NAMALWA (cell line): ENCODE results near the gene IKZF5.

Source experiments
- DNase-seq: peaks from one replicate; pipeline ENCODE4 v3.0.0-alpha.2; 2015; ENCODE audit warnings: low spot score

The IKZF5 gene

DNA sequence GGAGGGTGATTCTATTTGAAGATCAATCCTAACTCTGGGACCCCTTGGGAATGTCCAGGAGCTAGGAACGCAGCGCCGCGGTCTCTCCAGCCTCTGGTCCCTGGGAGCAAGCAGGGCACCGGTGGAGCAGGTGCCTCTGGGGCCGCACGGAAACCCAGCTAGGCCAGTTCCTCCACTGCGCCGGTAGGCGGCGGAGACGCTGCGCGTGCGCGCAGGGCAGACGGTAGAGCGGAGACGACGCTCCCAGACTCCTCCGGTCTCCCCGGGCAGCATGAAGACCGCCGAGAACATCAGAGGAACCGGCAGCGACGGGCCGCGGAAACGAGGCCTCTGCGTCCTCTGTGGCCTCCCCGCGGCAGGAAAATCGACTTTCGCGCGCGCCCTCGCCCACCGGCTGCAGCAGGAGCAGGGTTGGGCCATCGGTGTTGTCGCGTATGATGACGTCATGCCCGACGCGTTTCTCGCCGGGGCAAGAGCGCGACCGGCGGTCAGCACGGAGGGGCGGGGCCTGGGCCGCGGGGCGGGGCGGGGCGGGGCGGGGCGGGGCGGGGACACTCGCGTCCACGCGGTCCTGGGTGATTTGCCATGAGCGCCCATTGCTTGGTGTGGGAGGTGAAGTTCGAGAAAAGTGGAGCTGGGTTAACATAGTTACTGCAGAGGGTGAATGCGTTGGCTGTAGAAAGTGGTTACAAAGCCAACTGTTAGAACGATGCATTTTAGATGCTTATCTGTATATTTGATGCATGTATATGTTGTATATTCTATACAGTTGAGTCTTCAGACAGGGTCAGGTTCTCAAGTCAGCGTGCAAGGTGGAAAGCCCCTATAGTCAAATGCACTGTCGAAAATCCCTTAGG is 28.2 kb downstream of the IKZF5 start, which contains the start of gene PSTK:
TSS of gene PSTK (plus strand) at position 193 of the 857 bp plus-strand sequence. CDS start at position 272, 79 bp downstream.
- peak; percentile 92 for DNase-seq

- DNase-seq, result no peak
Measured at GRCh38 chr10:122974543-122975064, 34.0 kb downstream of the IKZF5 start.

DNA sequence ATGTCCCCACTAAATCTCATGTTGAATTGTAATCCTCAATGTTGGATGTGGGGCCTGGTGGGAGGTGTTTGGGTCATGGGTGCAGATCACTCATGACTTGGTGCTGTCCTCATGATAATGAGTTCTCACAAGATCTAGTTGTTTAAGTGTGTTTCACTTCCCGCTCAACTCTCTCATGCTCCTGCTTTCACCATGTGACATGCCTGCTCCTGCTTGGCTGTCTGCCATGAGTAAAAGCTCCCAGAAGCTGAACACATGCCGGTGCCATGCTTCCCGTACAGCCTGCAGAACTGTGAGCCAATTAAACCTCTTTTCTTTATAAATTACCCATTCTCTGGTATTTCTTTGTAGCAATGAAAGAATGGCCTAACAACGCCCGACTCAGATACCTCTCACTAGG is 34.6 kb downstream of the IKZF5 start:
- no peak for DNase-seq

DNA sequence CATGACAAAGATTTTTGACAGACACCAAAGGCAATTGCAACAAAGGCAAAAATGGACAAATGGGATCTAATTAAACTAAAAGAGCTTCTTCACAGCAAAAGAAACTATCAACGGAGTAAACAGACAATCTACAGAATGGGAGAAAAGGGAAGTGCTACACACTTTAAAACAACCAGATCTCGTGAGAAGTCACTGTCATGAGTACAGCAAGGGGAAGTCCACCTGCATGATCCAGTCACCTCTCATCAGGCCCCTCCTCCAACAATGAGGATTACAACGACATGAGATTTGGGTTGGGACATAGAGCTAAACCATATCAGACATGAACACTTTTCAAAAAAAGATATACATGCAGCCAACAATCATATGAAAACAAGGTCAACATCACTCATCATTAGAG is 39.9 kb downstream of the IKZF5 start:
- DNase-seq, result no peak

- DNase-seq, result no peak
Measured at GRCh38 chr10:122966879-122967278, 41.7 kb downstream of the IKZF5 start.

GRCh38 chr10:122962405-122962804 is 46.2 kb downstream of the IKZF5 start:
- DNase-seq, result no peak

GRCh38 chr10:122957474-122957873 is 51.1 kb downstream of the IKZF5 start:
- no peak for DNase-seq

DNA sequence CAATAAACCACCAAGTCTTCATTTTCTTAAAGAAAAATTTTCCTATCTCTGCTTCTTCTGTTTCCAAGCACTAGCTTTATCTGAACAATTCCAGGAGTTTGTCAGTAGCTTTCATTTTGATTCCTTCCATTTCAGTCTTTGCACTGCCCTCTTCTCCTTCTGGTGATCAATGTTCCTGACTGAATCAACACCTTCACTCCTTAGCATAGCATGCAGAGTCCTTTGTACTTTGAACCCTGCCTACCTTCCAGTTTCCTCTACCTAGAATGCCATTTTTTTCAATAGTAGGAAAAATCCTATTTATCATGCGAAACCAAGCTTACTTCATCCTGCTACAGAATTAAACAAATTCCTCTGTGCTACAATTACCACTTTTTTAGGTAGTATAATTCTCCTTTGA is 52.7 kb downstream of the IKZF5 start:
- no peak for DNase-seq

- peak; percentile 7 for DNase-seq
Measured at GRCh38 chr10:122954731-122955050, 53.9 kb downstream of the IKZF5 start.

- DNase-seq, result peak; percentile 99
Measured at GRCh38 chr10:122953902-122954730, 54.5 kb downstream of the IKZF5 start, which contains the start of gene C10orf88. C10orf88 (minus strand) TSS chr10:122954227; CDS start chr10:122954178, 49 bp downstream.

DNA sequence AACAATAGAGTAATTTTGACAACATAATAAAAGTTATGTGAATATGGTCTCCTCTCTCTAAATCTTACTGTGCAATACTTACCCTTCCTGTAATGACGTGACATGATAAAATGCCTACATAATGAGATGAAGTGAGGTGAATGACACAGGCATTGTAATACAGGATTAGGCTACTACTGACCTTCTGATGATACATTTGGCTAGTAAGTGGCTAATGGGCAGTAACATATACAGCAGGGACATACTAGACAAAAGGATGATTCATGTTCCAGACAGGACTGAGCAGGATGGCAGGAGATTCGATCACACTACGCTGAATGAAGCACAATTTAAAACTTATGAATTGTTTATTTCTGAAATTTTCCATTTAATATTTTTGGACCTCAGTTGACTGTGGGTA is 59.3 kb downstream of the IKZF5 start:
- DNase-seq, result no peak
